GM12864 (cell line): ENCODE data around the gene DNA2.
"Not testable (repeated sequence)": the region's sequence is repeated elsewhere in the genome, so short reads cannot be mapped to it uniquely, and the experiment has no call there.

Source experiments
- DNase-seq: peaks from one replicate; pipeline ENCODE4 v3.0.0-alpha.2; 2011; ENCODE audit warnings: low read depth
- H3K4me3 ChIP-seq: 2 replicates; pipeline ENCODE4 v1.5.1; 2011; ENCODE audit warnings: mild to moderate bottlenecking, low read depth, low read length, control low read depth
- TF ChIP-seq, protein P1 (sequence below): IDR thresholded peaks from 2 replicates; pipeline ENCODE4 v1.5.1; 2011; ENCODE audit warnings: low read depth, mild to moderate bottlenecking, moderate library complexity, low read length, control low read depth, inconsistent platforms; ENCODE audit errors: missing control alignments

Gene DNA2

DNA sequence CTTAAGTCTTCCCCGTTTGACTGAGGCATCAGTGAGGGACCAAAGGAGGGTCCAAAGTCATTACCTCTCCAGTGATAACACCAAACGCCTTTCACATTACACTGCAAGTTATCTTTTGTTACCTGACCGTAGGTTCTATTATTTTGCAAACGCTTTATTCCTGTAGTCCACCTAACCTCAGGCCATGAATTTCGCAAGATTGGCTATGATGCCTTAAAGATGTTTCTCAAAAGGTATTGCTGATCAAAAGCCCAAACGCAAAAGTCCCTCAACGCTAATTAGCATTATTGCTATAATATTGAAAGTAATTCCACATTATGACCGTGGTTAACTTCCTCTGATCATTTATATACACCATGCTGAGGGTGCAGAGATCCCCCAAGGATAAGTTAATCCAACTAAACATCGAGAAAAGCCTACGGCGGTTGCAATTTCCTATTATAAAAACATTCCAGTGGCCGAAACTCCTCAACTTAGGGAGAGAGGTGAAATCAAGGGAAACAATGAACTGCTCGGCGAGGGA is 649 bp downstream of the DNA2 start:
- H3K4me3 ChIP-seq: peak overlapping the region; percentile 86
- TF ChIP-seq, protein P1, sequence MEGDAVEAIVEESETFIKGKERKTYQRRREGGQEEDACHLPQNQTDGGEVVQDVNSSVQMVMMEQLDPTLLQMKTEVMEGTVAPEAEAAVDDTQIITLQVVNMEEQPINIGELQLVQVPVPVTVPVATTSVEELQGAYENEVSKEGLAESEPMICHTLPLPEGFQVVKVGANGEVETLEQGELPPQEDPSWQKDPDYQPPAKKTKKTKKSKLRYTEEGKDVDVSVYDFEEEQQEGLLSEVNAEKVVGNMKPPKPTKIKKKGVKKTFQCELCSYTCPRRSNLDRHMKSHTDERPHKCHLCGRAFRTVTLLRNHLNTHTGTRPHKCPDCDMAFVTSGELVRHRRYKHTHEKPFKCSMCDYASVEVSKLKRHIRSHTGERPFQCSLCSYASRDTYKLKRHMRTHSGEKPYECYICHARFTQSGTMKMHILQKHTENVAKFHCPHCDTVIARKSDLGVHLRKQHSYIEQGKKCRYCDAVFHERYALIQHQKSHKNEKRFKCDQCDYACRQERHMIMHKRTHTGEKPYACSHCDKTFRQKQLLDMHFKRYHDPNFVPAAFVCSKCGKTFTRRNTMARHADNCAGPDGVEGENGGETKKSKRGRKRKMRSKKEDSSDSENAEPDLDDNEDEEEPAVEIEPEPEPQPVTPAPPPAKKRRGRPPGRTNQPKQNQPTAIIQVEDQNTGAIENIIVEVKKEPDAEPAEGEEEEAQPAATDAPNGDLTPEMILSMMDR: no peak
- DNase-seq: no peak

DNA sequence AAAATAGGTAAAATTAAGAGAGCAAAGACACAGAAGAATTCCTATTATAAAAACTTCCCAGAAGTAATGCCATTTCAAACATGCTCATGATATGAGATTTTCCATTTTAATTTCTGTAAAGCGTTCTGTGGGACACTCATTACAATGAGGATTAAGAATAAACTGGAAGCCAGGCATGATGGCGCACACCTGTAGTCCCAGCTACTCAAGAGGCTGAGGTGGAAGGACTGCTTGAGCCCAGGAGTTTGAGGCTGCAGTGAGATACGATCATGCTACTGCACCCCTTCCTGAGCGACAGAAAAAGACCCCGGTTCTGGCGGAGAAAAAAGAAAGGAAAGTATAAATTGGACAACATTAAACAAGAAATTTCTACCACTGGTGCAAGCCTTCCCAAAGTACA is 1.5 kb downstream of the DNA2 start:
- DNase-seq: no peak
- peak overlapping the region; percentile 86 for H3K4me3 ChIP-seq
- TF ChIP-seq, protein P1: no peak

GRCh38 chr10:68469838-68470237 is 1.9 kb downstream of the DNA2 start:
- DNase-seq: no peak
- TF ChIP-seq, protein P1: no peak
- peak overlapping the region; percentile 86; the same call in 1 of the 2 replicates for H3K4me3 ChIP-seq

- not testable (repeated sequence) for DNase-seq, H3K4me3 ChIP-seq
These were observed 7.0 kb downstream of the DNA2 start for GRCh38 chr10:68464729-68465128.

- TF ChIP-seq, protein P1: no peak
- DNase-seq: no peak
- no peak overlapping the region for H3K4me3 ChIP-seq
These were observed 8.2 kb downstream of the DNA2 start for GRCh38 chr10:68463365-68464093.

- DNase-seq: no peak
- TF ChIP-seq, protein P1: no peak
- no peak overlapping the region for H3K4me3 ChIP-seq
These were observed 9.2 kb downstream of the DNA2 start for GRCh38 chr10:68462536-68462935.

GRCh38 chr10:68461032-68461431 is 10.7 kb downstream of the DNA2 start:
- no peak overlapping the region for H3K4me3 ChIP-seq
- TF ChIP-seq, protein P1: no peak
- no peak for DNase-seq

GRCh38 chr10:68449698-68450097 is 22.1 kb downstream of the DNA2 start:
- not testable (repeated sequence) for DNase-seq, H3K4me3 ChIP-seq
